ENCODE results near the gene SLC7A7.

DNA sequence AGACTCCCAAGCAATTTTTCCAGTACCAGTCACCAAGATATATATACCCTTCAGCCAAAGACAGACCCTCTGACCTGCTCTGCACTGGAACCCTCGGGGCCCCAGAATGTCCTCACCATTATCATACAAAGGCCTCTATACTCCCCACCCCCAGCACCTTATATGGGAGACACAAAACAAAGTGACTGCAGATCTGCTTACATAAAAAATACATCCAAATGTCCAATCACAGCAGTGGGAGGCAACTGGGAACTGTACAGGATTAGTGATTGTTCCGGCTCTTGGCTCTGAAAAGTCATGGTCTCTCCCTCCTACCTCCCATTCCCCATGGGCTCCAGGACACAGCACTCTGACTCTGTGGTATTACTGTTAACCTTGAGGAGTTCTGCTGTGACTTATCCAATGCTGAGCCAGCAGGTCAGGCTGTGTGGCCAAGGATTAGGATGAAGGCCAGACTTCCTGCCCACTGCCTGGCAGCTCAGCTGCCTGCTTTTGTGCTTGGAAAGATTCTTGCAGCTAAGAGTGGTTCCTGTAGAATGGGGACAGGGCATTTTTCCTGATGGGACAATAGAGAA lies 35.0 kb downstream of the SLC7A7 start:
- TF ChIP-seq GATA2 (IDR thresholded peaks at IDR 0.05; ENCODE audit: low read depth, low read length): no peak
- TF ChIP-seq GATA3 (IDR thresholded peaks at IDR 0.05; ENCODE audit: low read depth, low read length): no peak
